PFSK-1 (cell line): ENCODE data around the gene LDB3.

Source experiments
- FOXP2 ChIP-seq: optimal IDR thresholded peaks from 2 replicates; pipeline ENCODE3; 2011; ENCODE audit warnings: borderline replicate concordance, control low read depth, inconsistent platforms; ENCODE audit not compliant: insufficient read depth; ENCODE audit errors: extremely low read length, extremely low read depth
- POLR2AphosphoS5 ChIP-seq: IDR thresholded peaks from 2 replicates; pipeline ENCODE4 v1.6.1; 2012; ENCODE audit warnings: low read depth, mild to moderate bottlenecking, control low read depth, low read length, moderate library complexity
- REST ChIP-seq, 2 experiments: IDR thresholded peaks; 2 replicates each; pipeline versions ENCODE4 v1.6.1 to v1.8.0; 2011 to 2012; ENCODE audit warnings: low read depth in 2 of 2, low read length in 2 of 2, control low read depth in 1 of 2, inconsistent platforms in 1 of 2, mild to moderate bottlenecking in 1 of 2, moderate library complexity in 1 of 2; ENCODE audit not compliant: insufficient read depth in 1 of 2
- SIN3A ChIP-seq: IDR thresholded peaks from 2 replicates; pipeline ENCODE4 v1.6.1; 2012; ENCODE audit warnings: mild to moderate bottlenecking, low read length, moderate library complexity, borderline replicate concordance; ENCODE audit not compliant: insufficient read depth
- TAF1 ChIP-seq: IDR thresholded peaks from 2 replicates; pipeline ENCODE4 v1.6.1; 2012; ENCODE audit warnings: low read length, control low read depth, borderline replicate concordance; ENCODE audit not compliant: insufficient read depth

LDB3 gene

GRCh38 chr10:86706401-86706841 lies 38.1 kb downstream of the LDB3 start:
- TF ChIP-seq REST (IDR thresholded peaks at IDR 0.05; ENCODE audit: insufficient read depth in 1 of 2, low read depth in 2 of 2, low read length in 2 of 2) (no peak), FOXP2 (no peak), POLR2AphosphoS5 (no peak), SIN3A (no peak), TAF1 (no peak)

- TF ChIP-seq POLR2AphosphoS5: no peak
- TF ChIP-seq REST (IDR thresholded peaks at IDR 0.05; ENCODE audit: insufficient read depth in 1 of 2, low read depth in 2 of 2, low read length in 2 of 2): no peak
- no peak for TF ChIP-seq SIN3A
- no peak for TF ChIP-seq FOXP2
- TF ChIP-seq TAF1: no peak
Measured at GRCh38 chr10:86706977-86707376, 38.7 kb downstream of the LDB3 start.

- TF ChIP-seq POLR2AphosphoS5 (no peak), TAF1 (no peak), FOXP2 (no peak), SIN3A (no peak), REST (IDR thresholded peaks at IDR 0.05; ENCODE audit: insufficient read depth in 1 of 2, low read depth in 2 of 2, low read length in 2 of 2) (no peak)
Measured at GRCh38 chr10:86707505-86707904, 39.2 kb downstream of the LDB3 start.

GRCh38 chr10:86708068-86708782 lies 39.9 kb downstream of the LDB3 start:
- TF ChIP-seq TAF1 (no peak), FOXP2 (no peak), REST (IDR thresholded peaks at IDR 0.05; ENCODE audit: insufficient read depth in 1 of 2, low read depth in 2 of 2, low read length in 2 of 2) (no peak), POLR2AphosphoS5 (no peak), SIN3A (no peak)
